Muscle layer of colon (tissue), 2 donors: ENCODE results near the gene MPP2.

ENCODE experiments used
- H3K27ac ChIP-seq: one replicate; pipeline ENCODE4 v1.7.0; 2013; ENCODE audit warnings: low read depth, mild to moderate bottlenecking, low read length, moderate library complexity
- H3K27me3 ChIP-seq, 2 donors: one replicate each; pipeline ENCODE4 v1.7.0; 2013; ENCODE audit warnings: low read length in 2 of 2, mild to moderate bottlenecking in 2 of 2; ENCODE audit not compliant: insufficient read depth in 2 of 2, control insufficient read depth in 1 of 2
- H3K36me3 ChIP-seq: one replicate; pipeline ENCODE4 v1.7.0; 2013; ENCODE audit warnings: mild to moderate bottlenecking, low read length; ENCODE audit not compliant: insufficient read depth
- H3K4me1 ChIP-seq: one replicate; pipeline ENCODE4 v1.7.0; 2013; ENCODE audit warnings: mild to moderate bottlenecking, low read length; ENCODE audit not compliant: insufficient read depth
- H3K4me3 ChIP-seq, 2 donors: one replicate each; pipeline ENCODE4 v1.7.0; 2013; ENCODE audit warnings: low read length in 2 of 2, low read depth in 1 of 2, mild to moderate bottlenecking in 1 of 2, moderate library complexity in 1 of 2
- H3K9ac ChIP-seq: one replicate; pipeline ENCODE4 v1.7.0; 2013; ENCODE audit warnings: low read length
- H3K9me3 ChIP-seq: one replicate; pipeline ENCODE4 v1.7.0; 2013; ENCODE audit warnings: mild to moderate bottlenecking, low read length
- donor health status: abdominal sarcoma.
- donor health status: Adenocarcinoma of cecum.

The MPP2 gene

DNA sequence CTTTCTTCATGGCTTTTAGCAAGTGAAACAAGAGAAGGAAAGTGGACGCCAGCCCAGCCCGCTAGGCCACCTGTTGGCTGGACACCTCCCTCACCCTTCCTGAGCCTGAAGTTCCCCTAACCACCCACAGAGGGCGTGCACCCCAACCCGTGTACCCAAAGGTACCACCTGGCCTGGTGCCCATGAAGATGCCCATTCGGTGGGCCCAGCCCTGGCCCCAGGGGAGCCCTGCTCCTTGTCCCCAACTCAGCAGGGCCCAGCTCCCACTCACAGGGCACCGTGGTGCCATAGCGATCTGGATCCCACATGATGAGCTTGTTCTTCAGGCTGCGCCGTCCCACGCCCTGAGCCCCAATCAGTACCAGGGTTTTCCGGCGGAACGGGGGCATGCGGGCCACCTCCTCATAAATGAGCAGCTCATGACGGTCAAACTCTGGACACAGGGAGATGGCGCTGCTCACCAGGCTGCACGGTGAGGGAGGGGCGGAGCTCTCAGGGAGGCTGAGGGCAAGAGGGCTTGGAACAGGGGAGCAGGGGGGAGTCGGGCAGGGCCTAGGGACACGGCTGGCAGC, 26.8 kb downstream of the MPP2 start:
- H3K9me3 ChIP-seq = no peaks in the 10 kb centered on the region

DNA sequence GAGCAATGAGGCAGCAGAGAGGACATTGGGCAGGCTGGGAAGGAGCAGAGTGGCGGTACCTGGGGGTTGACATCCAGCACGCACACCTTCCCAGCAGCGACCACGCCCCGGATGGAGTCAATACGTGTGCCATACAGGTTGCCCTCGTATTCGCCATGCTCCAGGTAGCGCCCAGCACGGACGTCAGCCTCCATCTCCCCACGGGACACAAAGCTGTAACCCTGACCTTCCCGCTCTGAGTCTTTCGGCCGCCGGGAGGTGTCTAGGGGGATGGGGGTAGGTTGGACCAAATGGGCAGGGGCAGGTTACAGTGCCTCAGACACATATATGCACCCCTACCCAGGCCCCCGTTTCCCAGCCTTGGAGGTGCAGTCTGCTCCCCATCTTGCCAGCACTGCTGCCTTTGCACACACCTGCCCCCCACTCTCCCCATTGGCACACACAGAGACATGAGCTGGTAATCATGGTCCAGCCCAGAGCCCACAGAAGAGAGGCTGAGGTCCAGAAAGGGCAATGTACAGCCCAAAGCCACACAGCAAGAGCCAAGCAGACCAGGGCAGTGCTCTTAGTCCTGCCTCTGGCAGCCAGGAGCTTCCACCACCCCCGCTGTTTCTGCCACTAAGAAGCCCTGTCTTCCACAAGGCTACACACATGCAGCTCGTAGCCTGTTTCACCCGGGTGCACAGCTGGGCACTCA, 27.5 kb downstream of the MPP2 start:
- H3K4me1 ChIP-seq = peaks cover 4% of the 10 kb centered on the region
- H3K9ac ChIP-seq = no peak overlapping the region
- no peak overlapping the region for H3K4me3 ChIP-seq
- H3K9me3 ChIP-seq = no peaks in the 10 kb centered on the region
- no peak overlapping the region for H3K27ac ChIP-seq
- H3K36me3 ChIP-seq = peaks cover 27% of the 10 kb centered on the region
- no peaks in the 10 kb centered on the region for H3K27me3 ChIP-seq

More for the DNA sequence above, 26.8 kb downstream of the MPP2 start:
- no peak overlapping the region for H3K27ac ChIP-seq
- no peak overlapping the region for H3K4me3 ChIP-seq
- peaks cover 4% of the 10 kb centered on the region for H3K4me1 ChIP-seq
- H3K36me3 ChIP-seq = peaks cover 27% of the 10 kb centered on the region
- H3K9ac ChIP-seq = no peak overlapping the region
- H3K27me3 ChIP-seq = no peaks in the 10 kb centered on the region

DNA sequence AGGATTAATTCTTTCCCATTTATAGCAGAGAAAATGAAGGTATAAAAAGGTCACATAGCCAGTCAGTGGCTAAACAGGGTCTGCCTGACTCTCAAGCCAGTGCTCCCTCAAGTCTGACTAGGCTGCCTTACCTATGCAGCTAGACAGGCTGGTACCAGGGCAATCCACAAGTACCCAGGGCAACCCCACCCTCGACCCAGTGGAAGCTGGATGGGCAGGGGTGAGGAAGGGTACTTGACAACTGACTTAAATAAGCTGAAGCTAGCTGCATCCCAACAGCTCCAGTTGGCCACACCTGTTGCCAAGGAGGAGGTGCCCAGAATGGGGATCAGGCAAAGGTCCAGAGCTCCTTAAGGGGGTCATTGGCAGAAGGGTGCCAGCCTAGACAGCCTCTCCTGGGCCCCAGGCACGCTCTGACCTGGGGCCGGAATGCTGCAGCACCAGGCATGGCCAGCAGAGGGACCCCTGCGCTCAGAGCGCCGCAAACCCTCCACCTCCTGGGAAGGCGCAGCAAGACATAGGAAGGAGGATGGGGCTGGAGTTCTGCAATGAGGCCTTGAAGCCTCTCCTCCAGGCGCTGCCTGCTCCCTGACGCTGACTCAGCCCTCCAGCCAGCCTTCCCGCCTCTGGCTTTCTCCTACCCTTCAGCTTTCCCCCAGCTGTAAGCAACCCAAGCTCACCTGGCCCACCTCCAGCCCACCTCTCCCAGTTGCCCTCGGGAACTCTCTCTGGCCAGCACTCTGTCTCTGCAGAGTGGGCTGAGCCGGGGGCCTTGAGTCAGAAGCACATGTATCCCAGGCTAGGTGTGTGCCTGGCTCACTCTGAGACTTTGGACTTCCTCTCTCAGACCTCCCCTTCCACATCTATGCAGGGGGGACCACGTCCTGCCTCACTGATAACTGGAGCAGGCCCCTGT, 28.8 kb downstream of the MPP2 start:
- Histone ChIP-seq H3K9ac (no peak overlapping the region), H3K9me3 (no peaks in the 10 kb centered on the region), H3K27ac (no peak overlapping the region), H3K4me1 (peaks cover 4% of the 10 kb centered on the region), H3K4me3 (no peak overlapping the region), H3K36me3 (peaks cover 27% of the 10 kb centered on the region), H3K27me3 (no peaks in the 10 kb centered on the region)

DNA sequence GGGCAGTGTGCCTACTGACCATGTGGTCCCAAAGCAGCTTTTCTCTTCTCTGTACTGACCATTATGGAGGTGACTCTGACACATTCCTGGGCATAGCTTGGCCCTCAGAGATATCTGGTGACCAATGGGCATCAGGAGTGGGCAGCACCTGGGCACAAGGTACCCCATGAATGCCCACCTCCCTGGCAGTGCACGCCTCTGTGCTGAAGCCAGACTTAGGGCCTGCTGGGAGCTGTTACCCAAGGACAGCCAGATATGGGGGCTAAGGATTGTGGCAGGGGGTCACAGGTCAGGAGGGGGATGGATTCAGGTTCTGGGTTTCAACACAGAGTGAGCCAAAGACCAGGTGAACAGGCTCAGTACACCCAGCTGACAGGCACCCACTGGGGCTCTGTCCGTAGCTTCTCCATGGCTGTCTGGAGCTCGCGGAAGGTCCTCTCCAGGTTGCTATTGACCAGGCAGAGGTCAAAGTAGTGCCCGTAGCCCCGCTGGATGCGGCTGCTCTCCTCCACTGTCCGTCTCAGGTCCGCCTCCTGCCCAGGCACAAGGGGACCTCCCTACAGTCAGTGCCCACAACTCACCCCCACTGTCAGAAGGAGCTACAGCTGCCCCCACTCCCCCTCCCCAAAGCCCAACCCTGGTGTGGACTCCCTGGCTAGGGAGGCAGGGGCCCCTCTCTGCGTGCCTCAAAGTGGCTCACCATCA, 29.7 kb downstream of the MPP2 start:
- Histone ChIP-seq H3K9me3 (no peaks in the 10 kb centered on the region), H3K9ac (no peak overlapping the region), H3K4me1 (peaks cover 4% of the 10 kb centered on the region), H3K27ac (no peak overlapping the region), H3K36me3 (peaks cover 27% of the 10 kb centered on the region), H3K4me3 (no peak overlapping the region), H3K27me3 (no peaks in the 10 kb centered on the region)

DNA sequence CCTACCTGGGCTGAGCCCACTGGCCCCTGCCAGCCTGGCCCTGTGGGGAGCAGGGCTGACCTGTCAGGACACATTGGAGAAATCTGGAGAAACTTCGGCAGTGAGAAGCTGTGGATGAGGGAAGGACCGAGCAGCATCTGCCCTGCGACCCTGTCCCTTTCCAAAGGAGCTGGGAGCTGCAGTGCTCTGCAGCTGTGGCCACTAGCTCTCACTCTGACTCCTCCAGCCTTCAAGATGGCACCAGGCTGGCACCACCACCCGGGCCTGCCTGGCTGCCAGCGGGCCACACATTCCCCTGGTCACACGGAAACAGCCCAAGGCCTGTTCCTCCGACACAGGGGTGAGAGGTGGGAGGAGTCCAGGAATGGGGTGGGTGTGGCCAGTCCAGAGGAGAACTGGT, 30.3 kb downstream of the MPP2 start:
- H3K36me3 ChIP-seq = peaks cover 27% of the 10 kb centered on the region
- H3K27me3 ChIP-seq = no peaks in the 10 kb centered on the region
- no peaks in the 10 kb centered on the region for H3K9me3 ChIP-seq
- H3K4me1 ChIP-seq = peaks cover 4% of the 10 kb centered on the region
- H3K27ac ChIP-seq = no peak overlapping the region
- H3K4me3 ChIP-seq = no peak overlapping the region
- H3K9ac ChIP-seq = no peak overlapping the region

DNA sequence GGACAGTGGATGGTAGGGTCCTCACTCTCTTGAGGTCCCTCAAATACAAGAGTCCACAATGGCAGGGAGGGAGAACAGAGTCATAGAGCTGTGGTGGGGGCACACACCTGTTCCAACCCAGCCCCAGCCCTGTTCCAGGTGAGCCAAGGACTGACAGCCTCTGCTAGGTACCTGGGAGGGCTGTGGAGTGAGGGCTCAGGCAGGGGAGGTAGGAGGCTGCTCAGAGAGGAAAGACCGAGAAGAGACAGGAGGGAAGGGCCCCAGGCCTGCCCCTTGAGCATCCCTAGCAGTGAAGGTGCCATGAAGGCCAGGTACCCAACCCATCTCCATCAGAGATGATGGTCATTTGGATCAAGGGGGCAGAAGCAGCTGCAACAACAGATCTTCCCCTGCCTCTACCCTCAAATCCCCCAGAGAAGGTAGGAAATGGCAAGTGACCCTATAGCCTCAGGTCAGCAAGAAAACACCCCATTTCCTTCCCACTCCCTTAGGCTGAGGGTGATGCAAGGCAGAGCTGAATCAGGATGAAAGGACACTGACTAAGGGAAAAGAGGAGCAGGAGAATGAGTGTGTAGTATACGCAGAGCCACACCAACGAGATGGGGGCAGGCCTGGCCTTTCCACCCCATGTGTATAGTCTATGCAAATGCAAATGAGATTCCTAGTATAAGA, 31.7 kb downstream of the MPP2 start:
- peaks cover 27% of the 10 kb centered on the region for H3K36me3 ChIP-seq
- no peak overlapping the region for H3K9ac ChIP-seq
- no peaks in the 10 kb centered on the region for H3K9me3 ChIP-seq
- no peaks in the 10 kb centered on the region for H3K27me3 ChIP-seq
- no peak overlapping the region for H3K27ac ChIP-seq
- H3K4me1 ChIP-seq = peaks cover 4% of the 10 kb centered on the region
- no peak overlapping the region for H3K4me3 ChIP-seq

DNA sequence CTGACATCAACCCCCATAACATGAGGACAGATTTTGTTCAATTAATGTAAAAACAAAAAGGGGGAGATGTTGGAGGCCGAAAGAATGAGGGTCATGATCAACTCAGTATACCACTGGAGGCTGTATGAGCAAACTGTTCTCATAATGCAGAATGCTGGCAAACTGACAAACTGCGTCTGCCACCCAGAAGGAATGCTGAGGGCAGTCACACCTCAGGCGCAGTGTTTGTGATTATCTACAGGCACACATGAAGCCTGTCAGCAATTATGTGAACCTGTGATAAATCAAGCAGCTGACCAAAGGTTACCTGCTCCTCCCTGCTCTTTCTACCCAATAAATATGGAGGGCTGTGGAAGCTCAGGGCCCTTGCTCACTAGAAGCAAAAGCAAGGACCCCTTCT, 33.0 kb downstream of the MPP2 start:
- no peak overlapping the region for H3K27ac ChIP-seq
- peaks cover 15% of the 10 kb centered on the region for H3K36me3 ChIP-seq
- H3K4me3 ChIP-seq = no peak overlapping the region
- no peaks in the 10 kb centered on the region for H3K9me3 ChIP-seq
- H3K27me3 ChIP-seq = no peaks in the 10 kb centered on the region
- H3K9ac ChIP-seq = no peak overlapping the region
- H3K4me1 ChIP-seq = peaks cover 4% of the 10 kb centered on the region

DNA sequence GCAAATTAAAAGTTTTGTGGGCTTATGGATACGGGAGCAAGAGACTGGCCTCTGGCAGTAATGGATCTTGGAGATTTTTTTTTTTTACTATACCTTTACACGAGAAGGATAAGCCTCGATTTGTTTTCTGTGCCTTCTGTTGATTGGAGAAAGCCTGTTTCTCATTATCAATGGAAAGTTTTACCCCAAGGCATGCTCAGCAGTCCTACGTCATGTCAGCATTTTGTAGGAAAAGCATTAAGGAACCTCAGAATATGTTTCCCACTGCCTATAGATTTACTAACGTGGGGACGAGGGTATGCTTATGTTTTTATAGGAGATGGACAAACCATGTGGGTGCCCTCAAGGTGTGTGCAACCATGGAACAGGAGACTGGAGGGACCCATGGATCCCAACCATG, 33.5 kb downstream of the MPP2 start:
- Histone ChIP-seq H3K9ac (no peak overlapping the region), H3K4me3 (no peak overlapping the region), H3K27me3 (no peaks in the 10 kb centered on the region), H3K36me3 (peaks cover 11% of the 10 kb centered on the region), H3K9me3 (no peaks in the 10 kb centered on the region), H3K4me1 (peaks cover 2% of the 10 kb centered on the region), H3K27ac (no peak overlapping the region)

DNA sequence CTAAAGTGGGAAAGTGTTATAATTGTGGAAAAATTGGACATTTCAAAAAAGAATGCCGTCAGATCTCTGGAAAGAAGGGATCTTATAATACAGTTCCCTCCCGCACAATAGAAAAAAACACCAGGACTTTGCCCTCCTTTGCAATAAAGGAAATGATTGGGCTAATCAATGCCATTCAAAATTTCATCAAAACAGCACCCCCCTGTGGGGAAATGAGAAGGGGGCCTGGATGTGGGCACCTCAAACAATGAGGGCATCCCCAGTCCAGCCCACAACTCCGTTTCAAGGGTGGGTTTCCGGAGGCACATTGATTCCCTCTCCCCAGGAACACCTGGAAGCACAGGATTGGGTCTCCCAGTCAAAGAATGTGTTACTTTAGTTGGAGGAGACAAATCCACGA, 34.2 kb downstream of the MPP2 start:
- H3K4me1 ChIP-seq = no peaks in the 10 kb centered on the region
- H3K36me3 ChIP-seq = peaks cover 11% of the 10 kb centered on the region
- no peaks in the 10 kb centered on the region for H3K27me3 ChIP-seq
- H3K27ac ChIP-seq = no peak overlapping the region
- H3K4me3 ChIP-seq = no peak overlapping the region
- H3K9me3 ChIP-seq = no peaks in the 10 kb centered on the region
- no peak overlapping the region for H3K9ac ChIP-seq

DNA sequence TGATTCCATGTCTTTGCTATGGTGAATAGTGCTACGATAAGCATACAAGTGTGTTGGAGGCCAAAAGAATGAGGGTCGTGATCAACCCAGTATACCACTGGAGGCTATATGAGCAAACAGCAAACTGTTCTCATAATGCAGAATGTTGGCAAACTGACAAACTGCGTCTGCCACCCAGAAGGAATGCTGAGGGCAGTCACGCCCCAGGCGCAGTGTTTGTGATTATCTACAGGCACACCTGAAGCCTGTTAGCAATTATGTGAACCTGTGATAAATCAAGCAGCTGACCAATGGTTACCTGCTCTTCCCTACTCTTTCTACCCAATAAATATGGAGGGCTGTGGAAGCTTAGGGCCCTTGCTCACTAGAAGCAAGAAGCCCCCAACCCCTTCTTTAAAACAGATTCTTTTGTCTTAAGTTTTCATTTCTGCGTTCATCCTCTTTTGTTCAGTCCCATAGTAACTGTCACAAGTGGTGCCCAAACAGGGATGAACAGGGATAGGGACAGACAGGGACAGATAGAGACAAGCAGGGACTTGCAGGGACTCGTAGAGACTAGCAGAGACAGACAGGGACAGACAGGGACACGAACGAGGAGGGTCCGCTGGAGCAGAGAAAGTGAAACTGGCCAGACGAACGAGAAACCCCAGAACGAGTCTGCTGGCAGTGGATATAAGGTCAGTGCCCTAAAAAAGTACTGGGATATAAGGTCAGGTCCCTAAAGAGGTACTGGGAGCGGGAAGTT, 35.2 kb downstream of the MPP2 start:
- no peaks in the 10 kb centered on the region for H3K27me3 ChIP-seq
- no peak overlapping the region for H3K27ac ChIP-seq
- H3K9me3 ChIP-seq = no peaks in the 10 kb centered on the region
- no peak overlapping the region for H3K4me3 ChIP-seq
- H3K36me3 ChIP-seq = peaks cover 4% of the 10 kb centered on the region
- H3K4me1 ChIP-seq = no peaks in the 10 kb centered on the region
- H3K9ac ChIP-seq = no peak overlapping the region
